Breast epithelium (tissue), 3 donors: Measurements from ENCODE around the gene VPS18.

Source experiments
- POLR2A ChIP-seq: fragments of 450-650 bp; IDR thresholded peaks from one replicate; pipeline ENCODE4 v1.6.1; 2016; ENCODE audit warnings: antibody characterized with exemption, mild to moderate bottlenecking, moderate library complexity
- POLR2AphosphoS5 ChIP-seq, 3 donors: sonication (generic); formaldehyde crosslinking; IDR thresholded peaks; one replicate each; pipeline ENCODE4 v1.6.1; 2017; ENCODE audit warnings: antibody characterized with exemption in 3 of 3
- TF ChIP-seq, protein P1 (sequence below), 3 donors: fragments of 450-650 bp; IDR thresholded peaks; one replicate each; pipeline ENCODE4 v1.5.1; 2016 to 2017; ENCODE audit warnings: antibody characterized with exemption in 3 of 3, mild to moderate bottlenecking in 3 of 3, moderate library complexity in 3 of 3

DNA sequence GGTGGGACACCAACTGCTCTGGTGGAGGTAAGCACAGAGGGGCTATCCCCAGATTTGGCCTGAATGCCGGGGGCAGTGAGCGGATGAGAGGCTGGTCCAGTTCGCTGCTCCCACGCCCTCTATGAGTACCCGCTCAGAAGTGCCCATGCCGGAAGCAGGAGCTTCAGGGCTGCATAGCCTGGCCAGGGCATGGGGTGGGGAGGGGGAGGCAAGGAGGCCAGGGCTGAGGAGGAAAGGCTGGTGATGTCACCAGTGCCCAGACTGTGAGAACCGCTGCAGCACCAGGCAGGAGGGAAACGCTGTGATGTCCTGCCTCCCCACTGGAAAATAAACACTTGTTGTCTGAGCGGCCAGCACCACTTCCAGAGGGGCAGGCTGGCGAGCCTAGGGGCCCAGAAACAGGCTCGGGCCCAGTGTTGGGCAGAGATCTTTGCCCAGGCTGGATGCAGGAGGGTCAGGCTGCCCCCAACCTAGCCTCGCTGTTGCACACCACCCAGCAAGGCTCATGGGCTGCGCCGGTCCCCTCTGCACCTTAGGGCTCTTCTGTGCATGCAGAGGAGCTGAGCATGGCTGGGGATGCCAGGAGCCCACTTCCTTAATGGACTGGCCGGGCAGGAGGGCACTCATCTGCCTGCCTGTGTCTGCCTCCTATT is 24.0 kb downstream of the VPS18 start:
- TF ChIP-seq POLR2A: no peak
- TF ChIP-seq, protein P1, sequence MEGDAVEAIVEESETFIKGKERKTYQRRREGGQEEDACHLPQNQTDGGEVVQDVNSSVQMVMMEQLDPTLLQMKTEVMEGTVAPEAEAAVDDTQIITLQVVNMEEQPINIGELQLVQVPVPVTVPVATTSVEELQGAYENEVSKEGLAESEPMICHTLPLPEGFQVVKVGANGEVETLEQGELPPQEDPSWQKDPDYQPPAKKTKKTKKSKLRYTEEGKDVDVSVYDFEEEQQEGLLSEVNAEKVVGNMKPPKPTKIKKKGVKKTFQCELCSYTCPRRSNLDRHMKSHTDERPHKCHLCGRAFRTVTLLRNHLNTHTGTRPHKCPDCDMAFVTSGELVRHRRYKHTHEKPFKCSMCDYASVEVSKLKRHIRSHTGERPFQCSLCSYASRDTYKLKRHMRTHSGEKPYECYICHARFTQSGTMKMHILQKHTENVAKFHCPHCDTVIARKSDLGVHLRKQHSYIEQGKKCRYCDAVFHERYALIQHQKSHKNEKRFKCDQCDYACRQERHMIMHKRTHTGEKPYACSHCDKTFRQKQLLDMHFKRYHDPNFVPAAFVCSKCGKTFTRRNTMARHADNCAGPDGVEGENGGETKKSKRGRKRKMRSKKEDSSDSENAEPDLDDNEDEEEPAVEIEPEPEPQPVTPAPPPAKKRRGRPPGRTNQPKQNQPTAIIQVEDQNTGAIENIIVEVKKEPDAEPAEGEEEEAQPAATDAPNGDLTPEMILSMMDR (IDR thresholded peaks at IDR 0.05): no peak
- TF ChIP-seq POLR2AphosphoS5 (IDR thresholded peaks at IDR 0.05): no peak
